ENCODE results near the gene FNBP1L. TPM values are rescaled to one million over a fixed set of nuclear protein-coding genes. Genes with fewer than 3 reads are reported as not detected.

The FNBP1L gene
- total RNA-seq, 1 experiment from 2014 or later, result 72.7 TPM

- TF ChIP-seq CTCF (IDR thresholded peaks at IDR 0.05; ENCODE audit: unreplicated experiment), result no peak
- CTCF ChIA-PET, result interaction anchor here (0.5 kb wide), 1 partner anchor 63 kb away, joined by 3 read pairs; no protein-coding TSS in a partner anchor
- Mint-ChIP-seq H3K27me3 (ENCODE audit: unreplicated experiment) (no peaks in the 10 kb centered on the region), H3K4me3 (ENCODE audit: low read depth, unreplicated experiment) (no peak overlapping the region), H3K9me3 (ENCODE audit: low read depth, unreplicated experiment) (no peaks in the 10 kb centered on the region), H3K4me1 (ENCODE audit: low read depth, unreplicated experiment) (peaks cover 69% of the 10 kb centered on the region), H3K27ac (ENCODE audit: unreplicated experiment) (no peak overlapping the region), H3K36me3 (ENCODE audit: insufficient read depth, unreplicated experiment) (peaks cover 13% of the 10 kb centered on the region)
- intact Hi-C loops (cut with micrococcal nuclease; ENCODE audit: unreplicated experiment), result no loop called here
- BruUV-seq (replicated peaks), result no TSS peak
- no peak for DNase-seq
These were observed 148.6 kb downstream of the FNBP1L start for GRCh38 chr1:93596329-93597089.

DNA sequence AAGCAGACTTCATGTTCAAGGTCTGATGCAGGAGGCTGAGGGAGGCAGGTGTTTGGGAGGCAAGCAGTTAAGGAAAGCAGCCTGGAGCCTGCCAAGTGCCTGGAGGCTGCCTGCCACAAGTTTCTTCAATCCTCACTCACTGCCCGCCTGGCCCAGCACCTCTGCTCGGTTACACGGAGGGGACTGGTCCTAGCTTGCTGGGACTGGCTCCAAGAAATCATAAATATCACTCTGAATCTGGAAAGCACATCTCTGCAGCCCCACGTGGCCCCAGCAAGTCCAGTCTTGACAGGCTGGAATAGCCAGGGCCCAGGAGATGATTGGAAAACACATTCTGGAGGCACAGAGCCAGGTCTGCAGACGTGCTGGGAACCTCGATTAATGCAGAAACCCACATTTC lies 149.8 kb downstream of the FNBP1L start:
- BruUV-seq (replicated peaks), result no TSS peak
- CTCF ChIA-PET, result no interaction called here
- peaks cover 1% of the 10 kb centered on the region for H3K36me3 Mint-ChIP-seq (ENCODE audit: insufficient read depth, unreplicated experiment)
- H3K9me3 Mint-ChIP-seq (ENCODE audit: low read depth, unreplicated experiment), result no peaks in the 10 kb centered on the region
- no peak for DNase-seq
- no peaks in the 10 kb centered on the region for H3K27me3 Mint-ChIP-seq (ENCODE audit: unreplicated experiment)
- intact Hi-C loops (cut with micrococcal nuclease; ENCODE audit: unreplicated experiment), result no loop called here
- no peak for TF ChIP-seq CTCF (IDR thresholded peaks at IDR 0.05; ENCODE audit: unreplicated experiment)
- no peak overlapping the region for H3K27ac Mint-ChIP-seq (ENCODE audit: unreplicated experiment)
- H3K4me1 Mint-ChIP-seq (ENCODE audit: low read depth, unreplicated experiment), result peaks cover 57% of the 10 kb centered on the region
- no peak overlapping the region for H3K4me3 Mint-ChIP-seq (ENCODE audit: low read depth, unreplicated experiment)

DNA sequence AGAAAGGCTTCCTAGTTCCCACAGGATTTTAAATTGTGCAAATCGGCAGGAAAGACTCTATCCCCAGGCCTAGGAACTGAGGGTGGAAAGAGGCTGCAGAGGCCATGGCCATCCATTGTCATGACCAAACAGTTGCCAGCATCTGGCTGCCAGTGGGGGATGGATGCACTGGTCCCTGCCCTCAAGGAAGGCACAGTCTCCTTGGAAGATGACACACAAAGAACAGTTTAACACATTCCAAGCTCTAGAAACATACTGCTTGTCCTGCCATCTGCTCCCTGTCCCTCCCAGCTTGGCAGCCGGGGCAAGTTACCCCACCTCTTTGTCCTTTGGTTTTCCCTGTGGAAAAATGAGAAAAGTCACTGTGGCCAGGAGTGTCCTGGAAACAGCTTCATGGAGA lies 150.5 kb downstream of the FNBP1L start:
- peaks cover 54% of the 10 kb centered on the region for H3K4me1 Mint-ChIP-seq (ENCODE audit: low read depth, unreplicated experiment)
- H3K27ac Mint-ChIP-seq (ENCODE audit: unreplicated experiment), result no peak overlapping the region
- no peaks in the 10 kb centered on the region for H3K9me3 Mint-ChIP-seq (ENCODE audit: low read depth, unreplicated experiment)
- DNase-seq, result no peak
- no peaks in the 10 kb centered on the region for H3K36me3 Mint-ChIP-seq (ENCODE audit: insufficient read depth, unreplicated experiment)
- intact Hi-C loops (cut with micrococcal nuclease; ENCODE audit: unreplicated experiment), result no loop called here
- H3K4me3 Mint-ChIP-seq (ENCODE audit: low read depth, unreplicated experiment), result no peak overlapping the region
- no TSS peak for BruUV-seq (replicated peaks)
- H3K27me3 Mint-ChIP-seq (ENCODE audit: unreplicated experiment), result no peaks in the 10 kb centered on the region
- CTCF ChIA-PET, result interaction anchor here (0.6 kb wide), 1 partner anchor 236 kb away, joined by 3 read pairs; no protein-coding TSS in a partner anchor
- no peak for TF ChIP-seq CTCF (IDR thresholded peaks at IDR 0.05; ENCODE audit: unreplicated experiment)

GRCh38 chr1:93598861-93599439 lies 151.0 kb downstream of the FNBP1L start:
- TF ChIP-seq CTCF (IDR thresholded peaks at IDR 0.05; ENCODE audit: unreplicated experiment), result no peak
- Mint-ChIP-seq H3K4me3 (ENCODE audit: low read depth, unreplicated experiment) (no peak overlapping the region), H3K4me1 (ENCODE audit: low read depth, unreplicated experiment) (peaks cover 48% of the 10 kb centered on the region), H3K27ac (ENCODE audit: unreplicated experiment) (no peak overlapping the region), H3K9me3 (ENCODE audit: low read depth, unreplicated experiment) (no peaks in the 10 kb centered on the region), H3K27me3 (ENCODE audit: unreplicated experiment) (no peaks in the 10 kb centered on the region), H3K36me3 (ENCODE audit: insufficient read depth, unreplicated experiment) (no peaks in the 10 kb centered on the region)
- intact Hi-C loops (cut with micrococcal nuclease; ENCODE audit: unreplicated experiment), result no loop called here
- DNase-seq, result no peak
- BruUV-seq (replicated peaks), result no TSS peak
- CTCF ChIA-PET, result interaction anchor here (0.6 kb wide), 1 partner anchor 235 kb away, joined by 3 read pairs; no protein-coding TSS in a partner anchor
